ENCODE data around the gene TRAK1.
A peak's percentile ranks its signal among the peaks of the same experiment; 100 is the strongest.

Gene TRAK1

GRCh38 chr3:42214565-42215283, 123.6 kb downstream of the TRAK1 start:
- peak; percentile 43 for FAIRE-seq
- DNase-seq (ENCODE audit: insufficient read length, low spot score), result peak; percentile 30
- TF ChIP-seq POLR2A (IDR thresholded peaks at IDR 0.05; ENCODE audit: low read depth, low read length), result no peak

DNA sequence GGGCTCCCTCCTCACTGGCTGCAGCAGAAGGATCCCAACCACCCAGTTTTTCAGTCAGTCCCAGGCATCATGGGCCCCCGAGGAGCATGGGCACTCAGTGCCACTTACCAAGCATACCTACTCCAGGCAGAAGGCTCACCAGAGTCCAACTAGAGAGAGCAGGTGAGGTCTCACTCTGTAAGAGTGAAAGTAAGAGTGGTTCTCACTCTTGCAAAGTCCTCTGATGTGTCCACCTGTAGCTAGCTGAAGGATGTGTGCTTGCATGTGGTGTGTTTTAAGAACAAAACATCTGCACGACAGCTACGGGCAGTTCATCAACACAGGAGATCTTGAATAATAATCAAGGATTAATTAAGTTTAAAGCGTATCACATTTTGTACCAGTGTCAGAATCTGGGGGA, 125.1 kb downstream of the TRAK1 start:
- no peak for FAIRE-seq
- DNase-seq (ENCODE audit: insufficient read length, low spot score), result no peak
- TF ChIP-seq POLR2A (IDR thresholded peaks at IDR 0.05; ENCODE audit: low read depth, low read length), result no peak

GRCh38 chr3:42216931-42217333, 125.8 kb downstream of the TRAK1 start:
- FAIRE-seq (no peak), DNase-seq (ENCODE audit: insufficient read length, low spot score) (peak; percentile 40)
- TF ChIP-seq POLR2A (IDR thresholded peaks at IDR 0.05; ENCODE audit: low read depth, low read length), result no peak

DNA sequence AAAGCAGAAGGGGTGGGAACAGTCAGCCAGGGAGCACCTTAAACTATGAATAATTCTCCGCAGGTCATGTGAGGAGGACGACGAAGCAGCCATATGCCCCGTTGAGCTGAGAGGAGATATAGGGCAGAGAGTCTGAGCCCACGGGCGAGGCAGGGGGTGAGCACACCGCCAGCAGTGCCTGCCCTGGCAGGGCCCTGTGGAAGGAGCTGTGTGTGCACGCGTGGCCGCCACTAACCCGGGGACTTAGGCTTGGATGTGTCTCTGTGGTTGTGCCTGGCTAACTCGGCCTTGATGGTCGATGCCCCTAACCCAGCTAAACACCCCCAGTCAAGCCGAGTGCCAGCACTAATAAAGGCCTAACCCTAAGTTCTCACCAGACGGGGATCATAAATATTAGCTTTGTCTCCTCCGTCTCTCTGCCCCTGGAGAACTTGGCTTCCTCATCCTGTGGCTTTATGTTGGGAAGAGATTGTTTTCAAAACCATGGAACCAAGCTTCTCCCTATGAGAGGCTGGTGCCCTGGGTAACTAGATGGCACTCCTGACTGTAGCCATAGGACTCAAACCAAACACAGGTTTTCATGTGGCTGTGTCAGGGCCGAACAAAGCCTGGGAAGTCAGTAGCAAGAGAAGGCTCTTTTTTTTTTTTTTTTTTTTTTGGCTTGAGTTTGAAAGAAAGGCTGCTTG, 129.4 kb downstream of the TRAK1 start:
- DNase-seq (ENCODE audit: insufficient read length, low spot score), result no peak
- no peak for TF ChIP-seq POLR2A (IDR thresholded peaks at IDR 0.05; ENCODE audit: low read depth, low read length)
- FAIRE-seq, result no peak

- no peak for FAIRE-seq
- DNase-seq (ENCODE audit: insufficient read length, low spot score), result no peak
- no peak for TF ChIP-seq POLR2A (IDR thresholded peaks at IDR 0.05; ENCODE audit: low read depth, low read length)
Measured at GRCh38 chr3:42222942-42223693, 132.0 kb downstream of the TRAK1 start.

- no peak for DNase-seq (ENCODE audit: insufficient read length, low spot score)
- no peak for FAIRE-seq
- TF ChIP-seq POLR2A (IDR thresholded peaks at IDR 0.05; ENCODE audit: low read depth, low read length), result no peak
Measured at GRCh38 chr3:42224178-42224577, 133.0 kb downstream of the TRAK1 start.

- FAIRE-seq (no peak), DNase-seq (ENCODE audit: insufficient read length, low spot score) (no peak)
- no peak for TF ChIP-seq POLR2A (IDR thresholded peaks at IDR 0.05; ENCODE audit: low read depth, low read length)
Measured at GRCh38 chr3:42224658-42225421, 133.7 kb downstream of the TRAK1 start.

GRCh38 chr3:42225486-42226363, 134.6 kb downstream of the TRAK1 start:
- FAIRE-seq (no peak), DNase-seq (ENCODE audit: insufficient read length, low spot score) (no peak)
- no peak for TF ChIP-seq POLR2A (IDR thresholded peaks at IDR 0.05; ENCODE audit: low read depth, low read length)

GRCh38 chr3:42226470-42227425, 135.6 kb downstream of the TRAK1 start:
- no peak for TF ChIP-seq POLR2A (IDR thresholded peaks at IDR 0.05; ENCODE audit: low read depth, low read length)
- FAIRE-seq, result no peak
- DNase-seq (ENCODE audit: insufficient read length, low spot score), result peak; percentile 26

DNA sequence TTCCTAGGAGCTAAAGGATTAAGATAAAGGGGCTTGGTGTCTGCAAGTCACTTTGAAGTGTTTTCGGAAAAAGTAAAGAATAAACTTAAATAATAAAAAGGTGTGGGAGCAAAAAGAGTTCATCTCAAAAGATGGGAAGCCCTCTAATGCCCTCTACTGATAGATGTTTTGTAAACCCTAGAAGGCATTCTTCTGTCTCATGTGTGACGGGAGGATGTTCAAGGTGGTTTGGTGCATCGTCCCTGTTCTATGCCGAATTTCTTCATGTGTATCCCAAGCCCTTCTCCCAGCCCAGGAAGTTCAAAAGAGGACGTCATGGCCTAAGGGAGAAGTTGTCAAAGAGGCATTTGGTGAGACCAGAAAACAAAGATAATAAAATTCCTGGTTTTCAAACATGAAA, 137.6 kb downstream of the TRAK1 start:
- no peak for TF ChIP-seq POLR2A (IDR thresholded peaks at IDR 0.05; ENCODE audit: low read depth, low read length)
- DNase-seq (ENCODE audit: insufficient read length, low spot score) (no peak), FAIRE-seq (no peak)

DNA sequence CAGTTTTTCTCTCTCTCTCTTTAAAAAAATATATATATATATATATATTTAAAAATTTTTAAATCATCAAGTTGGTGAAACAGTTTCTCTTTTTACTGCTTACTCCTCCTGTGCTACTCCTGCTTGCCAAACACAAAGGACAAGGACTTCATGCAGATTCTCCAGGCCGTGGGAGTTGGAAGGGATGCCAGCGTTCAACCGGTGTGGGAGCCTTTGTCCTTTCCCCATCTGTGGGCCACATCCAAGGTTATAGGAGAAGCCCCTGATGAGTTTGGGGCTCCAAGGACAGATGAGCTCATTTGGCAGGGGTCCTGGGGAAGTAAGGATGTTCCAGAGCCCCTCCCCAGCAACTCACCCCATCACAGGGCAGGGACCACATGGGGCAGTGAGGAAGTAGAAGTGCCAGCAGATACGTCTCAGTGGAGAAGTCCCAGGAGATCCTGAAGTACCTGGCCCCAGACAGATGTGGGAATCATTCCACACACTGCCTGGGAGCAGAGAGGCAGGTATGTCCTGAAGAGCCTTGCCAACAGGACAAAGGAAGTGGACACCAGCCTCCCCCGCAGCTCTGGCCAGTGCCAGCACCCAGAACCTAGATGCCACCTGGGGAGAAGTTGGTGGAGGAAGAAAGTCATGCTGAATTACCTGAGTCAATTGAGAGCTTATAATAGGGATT, 138.2 kb downstream of the TRAK1 start:
- no peak for TF ChIP-seq POLR2A (IDR thresholded peaks at IDR 0.05; ENCODE audit: low read depth, low read length)
- no peak for DNase-seq (ENCODE audit: insufficient read length, low spot score)
- no peak for FAIRE-seq
